Esophagus muscularis mucosa (tissue), 4 donors: Measurements from ENCODE around the gene PACRG.

ENCODE experiments used
- EP300 ChIP-seq: sonication (generic); formaldehyde crosslinking; IDR thresholded peaks from one replicate; pipeline ENCODE4 v1.6.1; 2017; ENCODE audit warnings: antibody characterized with exemption
- POLR2A ChIP-seq: fragments of 450-650 bp; IDR thresholded peaks from one replicate; pipeline ENCODE4 v1.6.1; 2017; ENCODE audit warnings: antibody characterized with exemption, moderate library complexity, mild to moderate bottlenecking, low read depth
- POLR2AphosphoS5 ChIP-seq, 2 donors: sonication (generic); formaldehyde crosslinking; IDR thresholded peaks; one replicate each; pipeline ENCODE4 v1.6.1; 2017; ENCODE audit warnings: antibody characterized with exemption in 2 of 2
- TF ChIP-seq, protein P1 (sequence below), 3 experiments: fragments of 200-600 bp in 2 of 3; fragments of 450-650 bp in 1 of 3; sonication (generic) in 2 of 3; IDR thresholded peaks; one replicate each; pipeline ENCODE4 v1.5.1; 2017 to 2019; ENCODE audit warnings: antibody characterized with exemption in 3 of 3, mild to moderate bottlenecking in 2 of 3, moderate library complexity in 1 of 3

DNA sequence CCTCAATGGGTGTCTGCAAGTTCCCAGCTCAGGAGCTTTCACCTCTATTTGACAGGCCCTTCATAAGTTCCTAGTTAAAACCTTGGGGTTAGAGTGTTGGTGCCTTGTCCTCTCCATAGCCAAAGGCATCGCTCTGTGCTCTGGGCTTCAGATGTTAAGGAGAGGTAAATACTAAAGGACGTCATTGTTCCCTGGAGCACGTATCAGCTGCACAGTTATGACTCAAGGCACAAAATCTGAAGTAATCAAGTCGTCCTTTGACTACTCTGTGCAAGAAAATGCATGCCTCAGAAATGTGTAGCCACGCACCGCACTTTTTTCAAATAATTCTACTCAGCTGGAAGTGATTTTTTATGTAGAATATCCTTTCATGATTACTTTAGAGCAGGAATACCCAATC is 446.0 kb downstream of the PACRG start:
- TF ChIP-seq, protein P1, sequence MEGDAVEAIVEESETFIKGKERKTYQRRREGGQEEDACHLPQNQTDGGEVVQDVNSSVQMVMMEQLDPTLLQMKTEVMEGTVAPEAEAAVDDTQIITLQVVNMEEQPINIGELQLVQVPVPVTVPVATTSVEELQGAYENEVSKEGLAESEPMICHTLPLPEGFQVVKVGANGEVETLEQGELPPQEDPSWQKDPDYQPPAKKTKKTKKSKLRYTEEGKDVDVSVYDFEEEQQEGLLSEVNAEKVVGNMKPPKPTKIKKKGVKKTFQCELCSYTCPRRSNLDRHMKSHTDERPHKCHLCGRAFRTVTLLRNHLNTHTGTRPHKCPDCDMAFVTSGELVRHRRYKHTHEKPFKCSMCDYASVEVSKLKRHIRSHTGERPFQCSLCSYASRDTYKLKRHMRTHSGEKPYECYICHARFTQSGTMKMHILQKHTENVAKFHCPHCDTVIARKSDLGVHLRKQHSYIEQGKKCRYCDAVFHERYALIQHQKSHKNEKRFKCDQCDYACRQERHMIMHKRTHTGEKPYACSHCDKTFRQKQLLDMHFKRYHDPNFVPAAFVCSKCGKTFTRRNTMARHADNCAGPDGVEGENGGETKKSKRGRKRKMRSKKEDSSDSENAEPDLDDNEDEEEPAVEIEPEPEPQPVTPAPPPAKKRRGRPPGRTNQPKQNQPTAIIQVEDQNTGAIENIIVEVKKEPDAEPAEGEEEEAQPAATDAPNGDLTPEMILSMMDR (IDR thresholded peaks at IDR 0.05), result no peak
- no peak for TF ChIP-seq POLR2A
- no peak for TF ChIP-seq POLR2AphosphoS5 (IDR thresholded peaks at IDR 0.05)
- TF ChIP-seq EP300, result no peak
